DND-41 (cell line): ENCODE results near the gene ZBTB14.

Experiments
- ATAC-seq: fragments of 200-7000 bp; cut with Tn5 transposase; 3 replicates; pipeline ENCODE4 v1.9.1; 2021; ENCODE audit warnings: low read depth; ENCODE audit not compliant: insufficient read depth
- DNase-seq: peaks from one replicate; pipeline ENCODE4 v3.0.0-alpha.2; 2020
- H2AFZ ChIP-seq: 2 replicates; pipeline ENCODE4 v1.6.0; 2012; ENCODE audit warnings: low read depth, low read length
- H3K27ac ChIP-seq: 2 replicates; pipeline ENCODE4 v1.5.1; 2012; ENCODE audit warnings: low read length, inconsistent platforms
- H3K27me3 ChIP-seq: fragments of 200-600 bp; sonication (generic); 2 replicates; pipeline ENCODE4 v1.6.0; 2012; ENCODE audit warnings: low read length, mild to moderate bottlenecking, inconsistent platforms; ENCODE audit not compliant: insufficient read depth, poor library complexity
- H3K36me3 ChIP-seq: 2 replicates; pipeline ENCODE4 v1.5.1; 2012; ENCODE audit warnings: low read length, inconsistent platforms; ENCODE audit not compliant: insufficient read depth
- H3K4me1 ChIP-seq: 2 replicates; pipeline ENCODE4 v1.5.1; 2012; ENCODE audit warnings: mild to moderate bottlenecking, low read length; ENCODE audit not compliant: insufficient read depth
- H3K4me2 ChIP-seq: 2 replicates; pipeline ENCODE4 v1.6.0; 2012; ENCODE audit warnings: mild to moderate bottlenecking, moderate library complexity, low read length, inconsistent platforms; ENCODE audit not compliant: insufficient read depth
- H3K4me3 ChIP-seq, 2 experiments: fragments of 200-600 bp in 1 of 2; shearing (Covaris generic) in 1 of 2; 2 replicates each; pipeline ENCODE4 v1.5.1; 2012 to 2016; ENCODE audit warnings: inconsistent platforms in 2 of 2, low read length in 2 of 2, mild to moderate bottlenecking in 2 of 2, low read depth in 1 of 2, moderate library complexity in 1 of 2
- H3K79me2 ChIP-seq: 2 replicates; pipeline ENCODE4 v1.6.0; 2012; ENCODE audit warnings: low read length, inconsistent platforms; ENCODE audit not compliant: insufficient read depth
- H3K9ac ChIP-seq: 2 replicates; pipeline ENCODE4 v1.6.0; 2012; ENCODE audit warnings: low read depth, mild to moderate bottlenecking, inconsistent platforms, low read length, moderate library complexity
- H3K9me3 ChIP-seq: 2 replicates; pipeline ENCODE4 v1.5.1; 2012; ENCODE audit warnings: low read length, moderate library complexity, mild to moderate bottlenecking, inconsistent platforms; ENCODE audit not compliant: insufficient read depth, severe bottlenecking
- H4K20me1 ChIP-seq: 2 replicates; pipeline ENCODE4 v1.6.0; 2012; ENCODE audit warnings: low read length; ENCODE audit not compliant: insufficient read depth
- CTCF ChIP-seq: IDR thresholded peaks from 2 replicates; pipeline ENCODE4 v1.5.1; 2012; ENCODE audit warnings: borderline replicate concordance, low read length, moderate library complexity, mild to moderate bottlenecking; ENCODE audit not compliant: poor library complexity, severe bottlenecking; ENCODE audit errors: extremely low read depth
- EZH2 ChIP-seq: IDR thresholded peaks from 3 replicates; pipeline ENCODE4 v1.6.1; 2012; ENCODE audit warnings: borderline replicate concordance, low read depth, mild to moderate bottlenecking, moderate library complexity, low read length, inconsistent platforms; ENCODE audit not compliant: severe bottlenecking

The ZBTB14 gene

GRCh38 chr18:5304232-5304631, 8.7 kb upstream of the ZBTB14 start:
- Histone ChIP-seq H3K27ac (no peak overlapping the region), H3K9ac (no peak overlapping the region), H4K20me1 (no peaks in the 10 kb centered on the region), H3K4me2 (no peak overlapping the region), H3K79me2 (no peaks in the 10 kb centered on the region), H3K27me3 (peaks cover 19% of the 10 kb centered on the region), H3K4me1 (no peaks in the 10 kb centered on the region), H3K9me3 (peaks cover 5% of the 10 kb centered on the region), H3K4me3 (no peak overlapping the region), H2AFZ (no peak overlapping the region; the same call in 1 of the 2 replicates), H3K36me3 (no peaks in the 10 kb centered on the region)
- ATAC-seq (no peak), DNase-seq (no peak)
- no peak for TF ChIP-seq EZH2
- no peak for TF ChIP-seq CTCF

GRCh38 chr18:5303636-5304035, 8.1 kb upstream of the ZBTB14 start:
- Histone ChIP-seq H3K27ac (no peak overlapping the region), H3K4me2 (no peak overlapping the region), H4K20me1 (no peaks in the 10 kb centered on the region), H3K9me3 (peaks cover 5% of the 10 kb centered on the region), H2AFZ (no peak overlapping the region), H3K27me3 (peaks cover 19% of the 10 kb centered on the region), H3K4me1 (no peaks in the 10 kb centered on the region), H3K4me3 (no peak overlapping the region), H3K36me3 (no peaks in the 10 kb centered on the region), H3K9ac (no peak overlapping the region), H3K79me2 (no peaks in the 10 kb centered on the region)
- DNase-seq (no peak), ATAC-seq (no peak)
- TF ChIP-seq EZH2 (no peak), CTCF (no peak)

- Histone ChIP-seq H3K27ac (no peak overlapping the region), H3K9ac (no peak overlapping the region), H3K4me3 (no peak overlapping the region), H3K4me1 (no peaks in the 10 kb centered on the region), H3K9me3 (peaks cover 3% of the 10 kb centered on the region), H3K27me3 (peaks cover 19% of the 10 kb centered on the region), H3K4me2 (no peak overlapping the region), H3K36me3 (no peaks in the 10 kb centered on the region), H3K79me2 (no peaks in the 10 kb centered on the region), H2AFZ (no peak overlapping the region), H4K20me1 (no peaks in the 10 kb centered on the region)
- DNase-seq (no peak), ATAC-seq (no peak)
- TF ChIP-seq EZH2 = no peak
- no peak for TF ChIP-seq CTCF
Measured at GRCh38 chr18:5302606-5303005, 7.1 kb upstream of the ZBTB14 start.

- ATAC-seq = no peak
- no peak for DNase-seq
- Histone ChIP-seq H3K4me3 (no peak overlapping the region), H3K27ac (no peak overlapping the region), H3K4me1 (peaks cover 11% of the 10 kb centered on the region), H3K9me3 (no peaks in the 10 kb centered on the region), H3K36me3 (no peaks in the 10 kb centered on the region), H3K79me2 (no peaks in the 10 kb centered on the region), H3K4me2 (no peak overlapping the region), H3K9ac (no peak overlapping the region), H3K27me3 (peaks cover 19% of the 10 kb centered on the region), H4K20me1 (no peaks in the 10 kb centered on the region), H2AFZ (no peak overlapping the region)
- TF ChIP-seq EZH2 = no peak
- TF ChIP-seq CTCF = no peak
Measured at GRCh38 chr18:5300476-5301010, 5.0 kb upstream of the ZBTB14 start.
